BJ (cell line): ENCODE results near the gene STK26. TPM values are rescaled to one million over a fixed set of nuclear protein-coding genes. Genes with fewer than 3 reads are reported as not detected.

ENCODE experiments used
- CTCF ChIA-PET: fragments of 350-600 bp; formaldehyde crosslinking; extraction: SDS; loops from one replicate; lab custom pipeline; 2021; ENCODE audit warnings: antibody characterized with exemption, inconsistent platforms; lab: Yijun Ruan, JAX
- POLR2A ChIA-PET: fragments of 300-600 bp; sonication (Branson Sonifier 250); formaldehyde crosslinking; extraction: SDS; loops from one replicate; lab custom pipeline; 2021; ENCODE audit warnings: antibody characterized with exemption; lab: Charles Lee
- DNase-seq: peaks from one replicate; pipeline ENCODE4 v3.0.0-alpha.2; 2011; ENCODE audit warnings: low read depth
- H3K27me3 ChIP-seq: 2 replicates; pipeline ENCODE4 v1.6.0; 2011; ENCODE audit warnings: low read length; ENCODE audit not compliant: control insufficient read depth, insufficient read depth
- H3K36me3 ChIP-seq: 2 replicates; pipeline ENCODE4 v1.5.1; 2011; ENCODE audit warnings: low read length; ENCODE audit not compliant: control insufficient read depth, insufficient read depth
- H3K4me3 ChIP-seq: 2 replicates; pipeline ENCODE4 v1.5.1; 2011; ENCODE audit warnings: low read depth, mild to moderate bottlenecking, control low read depth, low read length
- polyA plus RNA-seq: library from polyadenylated mRNA; depleted of rRNA; stranded (reverse); fragments of >200 nt; gene quantifications from 2 replicates; pipeline ENCODE4 v1.2.3, GENCODE V29; 2011
- TF ChIP-seq, protein P1 (sequence below): IDR thresholded peaks from 2 replicates; pipeline ENCODE4 v1.5.1; 2011; ENCODE audit warnings: low read depth, mild to moderate bottlenecking, control low read depth, inconsistent platforms, low read length, moderate library complexity; ENCODE audit not compliant: insufficient read depth

The STK26 gene
- polyA plus RNA-seq, 1 experiment, result 0.67 TPM

DNA sequence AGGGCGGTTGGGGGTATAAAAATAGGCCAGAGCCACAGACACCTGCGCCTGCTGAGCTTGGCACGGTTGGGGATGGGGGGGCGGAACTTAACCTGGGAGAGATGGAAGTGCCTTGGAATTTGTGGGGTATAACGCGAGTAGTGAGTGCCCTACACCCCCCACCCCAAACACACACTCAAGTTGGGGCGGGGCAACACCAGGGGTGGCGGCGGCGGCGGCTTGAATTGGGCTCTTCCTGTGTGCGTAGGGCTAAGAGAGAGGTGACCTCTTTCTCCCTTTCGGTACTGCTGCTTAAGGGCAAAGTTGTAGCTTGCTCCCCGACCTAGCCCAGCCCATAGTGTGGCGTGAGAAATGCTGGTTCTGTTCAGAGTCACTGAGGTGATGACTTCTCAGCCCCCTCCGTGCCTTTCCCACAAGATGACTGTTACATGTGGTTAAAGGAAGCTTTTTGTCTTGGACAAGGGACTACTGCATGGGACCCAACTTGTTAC is 839 bp downstream of the STK26 start:
- TF ChIP-seq, protein P1, sequence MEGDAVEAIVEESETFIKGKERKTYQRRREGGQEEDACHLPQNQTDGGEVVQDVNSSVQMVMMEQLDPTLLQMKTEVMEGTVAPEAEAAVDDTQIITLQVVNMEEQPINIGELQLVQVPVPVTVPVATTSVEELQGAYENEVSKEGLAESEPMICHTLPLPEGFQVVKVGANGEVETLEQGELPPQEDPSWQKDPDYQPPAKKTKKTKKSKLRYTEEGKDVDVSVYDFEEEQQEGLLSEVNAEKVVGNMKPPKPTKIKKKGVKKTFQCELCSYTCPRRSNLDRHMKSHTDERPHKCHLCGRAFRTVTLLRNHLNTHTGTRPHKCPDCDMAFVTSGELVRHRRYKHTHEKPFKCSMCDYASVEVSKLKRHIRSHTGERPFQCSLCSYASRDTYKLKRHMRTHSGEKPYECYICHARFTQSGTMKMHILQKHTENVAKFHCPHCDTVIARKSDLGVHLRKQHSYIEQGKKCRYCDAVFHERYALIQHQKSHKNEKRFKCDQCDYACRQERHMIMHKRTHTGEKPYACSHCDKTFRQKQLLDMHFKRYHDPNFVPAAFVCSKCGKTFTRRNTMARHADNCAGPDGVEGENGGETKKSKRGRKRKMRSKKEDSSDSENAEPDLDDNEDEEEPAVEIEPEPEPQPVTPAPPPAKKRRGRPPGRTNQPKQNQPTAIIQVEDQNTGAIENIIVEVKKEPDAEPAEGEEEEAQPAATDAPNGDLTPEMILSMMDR, result no peak
- ChIA-PET POLR2A (no interaction called here), CTCF (no interaction called here)
- H3K36me3 ChIP-seq, result no peaks in the 10 kb centered on the region
- H3K4me3 ChIP-seq, result peak overlapping the region; percentile 50
- DNase-seq, result no peak
- H3K27me3 ChIP-seq, result peaks cover 3% of the 10 kb centered on the region; the same call in 1 of the 2 replicates

DNA sequence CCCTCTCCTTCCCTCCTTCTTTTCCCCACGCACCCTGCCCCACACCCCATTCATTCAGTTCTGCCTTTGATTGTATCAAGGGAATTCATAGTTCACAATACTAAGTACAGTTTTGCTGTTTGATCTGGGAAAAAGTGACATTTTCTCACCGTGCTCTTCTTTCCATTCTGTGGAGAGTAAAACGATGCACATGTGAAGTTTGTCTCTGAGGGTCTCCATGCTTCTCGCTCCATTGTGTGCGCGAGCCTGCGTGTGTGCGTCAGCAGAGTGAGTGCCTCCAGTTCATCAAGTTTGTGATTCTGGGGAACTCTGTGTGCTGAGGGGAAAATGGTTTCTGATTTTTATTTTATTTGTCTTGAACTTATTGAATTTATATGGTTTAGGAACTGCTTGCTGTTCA is 1.9 kb downstream of the STK26 start:
- DNase-seq, result no peak
- TF ChIP-seq, protein P1, result no peak
- Histone ChIP-seq H3K36me3 (no peaks in the 10 kb centered on the region), H3K4me3 (no peak overlapping the region), H3K27me3 (peaks cover 3% of the 10 kb centered on the region; the same call in 1 of the 2 replicates)
- ChIA-PET POLR2A (no interaction called here), CTCF (no interaction called here)

DNA sequence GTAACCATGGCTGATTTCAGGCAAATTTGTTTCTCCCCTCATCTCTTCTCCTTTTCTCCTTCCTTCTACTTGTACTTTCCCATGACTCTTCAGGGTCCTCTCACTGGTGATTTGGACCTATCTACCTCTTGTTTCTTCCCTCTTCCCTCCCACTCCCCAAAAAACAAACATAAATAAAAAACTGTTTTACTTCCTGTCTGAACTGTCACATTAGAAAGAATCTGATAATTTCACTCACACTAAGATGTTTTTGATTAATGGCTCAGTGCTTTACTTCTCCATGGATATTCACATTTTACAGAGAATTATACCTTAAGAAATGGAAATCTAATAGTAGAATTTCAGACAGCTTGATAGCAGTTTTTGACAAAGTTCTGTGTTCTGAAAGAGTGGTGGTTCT is 7.2 kb downstream of the STK26 start:
- DNase-seq, result no peak
- no peaks in the 10 kb centered on the region for H3K27me3 ChIP-seq
- CTCF ChIA-PET, result no interaction called here
- POLR2A ChIA-PET, result no interaction called here
- TF ChIP-seq, protein P1, result no peak
- no peaks in the 10 kb centered on the region for H3K36me3 ChIP-seq
- no peak overlapping the region for H3K4me3 ChIP-seq

DNA sequence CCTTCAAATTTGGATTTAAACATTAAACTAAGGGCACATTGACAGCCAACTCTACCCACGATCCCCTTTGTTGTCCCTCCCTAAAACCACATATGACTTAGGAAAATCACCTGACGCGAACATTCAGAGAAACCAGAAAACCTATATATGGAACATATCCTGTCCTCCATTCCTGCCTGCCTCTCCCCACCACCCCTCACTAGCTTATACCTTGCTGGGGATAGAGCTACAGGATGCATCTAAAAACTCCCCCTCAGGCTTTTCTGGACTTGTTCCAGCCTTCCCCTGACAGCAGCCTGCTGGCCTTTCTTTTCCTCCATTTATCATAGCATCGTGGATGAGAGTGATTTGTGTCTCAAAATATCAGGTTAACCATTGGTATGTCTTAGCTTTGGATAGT is 8.8 kb downstream of the STK26 start:
- Histone ChIP-seq H3K36me3 (no peaks in the 10 kb centered on the region), H3K4me3 (no peak overlapping the region), H3K27me3 (no peaks in the 10 kb centered on the region)
- no peak for DNase-seq
- CTCF ChIA-PET, result no interaction called here
- TF ChIP-seq, protein P1, result no peak
- POLR2A ChIA-PET, result no interaction called here

DNA sequence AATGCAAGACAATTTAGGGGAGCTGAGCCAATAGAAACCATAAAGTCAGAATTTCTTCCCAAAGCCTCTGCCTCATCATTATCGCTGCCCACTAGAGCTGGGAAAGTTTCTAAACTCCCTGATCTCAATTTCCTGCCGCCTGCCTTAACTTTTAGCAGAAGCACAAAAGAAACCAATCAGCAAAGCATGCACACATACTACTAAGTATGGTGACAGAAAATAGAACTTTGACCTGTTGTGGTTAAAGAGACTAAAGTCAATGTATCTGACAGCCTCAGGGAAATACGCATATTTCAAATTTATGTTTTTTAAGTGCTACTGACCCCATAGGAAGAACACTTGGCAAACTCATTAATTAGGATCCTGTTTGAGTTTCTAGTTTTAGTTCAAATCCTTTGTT is 10.1 kb downstream of the STK26 start:
- H3K27me3 ChIP-seq, result no peaks in the 10 kb centered on the region
- TF ChIP-seq, protein P1, result no peak
- no peak for DNase-seq
- no peaks in the 10 kb centered on the region for H3K36me3 ChIP-seq
- ChIA-PET CTCF (no interaction called here), POLR2A (no interaction called here)
- H3K4me3 ChIP-seq, result no peak overlapping the region
